Measurements from ENCODE around the gene DYNC1I1.

DNA sequence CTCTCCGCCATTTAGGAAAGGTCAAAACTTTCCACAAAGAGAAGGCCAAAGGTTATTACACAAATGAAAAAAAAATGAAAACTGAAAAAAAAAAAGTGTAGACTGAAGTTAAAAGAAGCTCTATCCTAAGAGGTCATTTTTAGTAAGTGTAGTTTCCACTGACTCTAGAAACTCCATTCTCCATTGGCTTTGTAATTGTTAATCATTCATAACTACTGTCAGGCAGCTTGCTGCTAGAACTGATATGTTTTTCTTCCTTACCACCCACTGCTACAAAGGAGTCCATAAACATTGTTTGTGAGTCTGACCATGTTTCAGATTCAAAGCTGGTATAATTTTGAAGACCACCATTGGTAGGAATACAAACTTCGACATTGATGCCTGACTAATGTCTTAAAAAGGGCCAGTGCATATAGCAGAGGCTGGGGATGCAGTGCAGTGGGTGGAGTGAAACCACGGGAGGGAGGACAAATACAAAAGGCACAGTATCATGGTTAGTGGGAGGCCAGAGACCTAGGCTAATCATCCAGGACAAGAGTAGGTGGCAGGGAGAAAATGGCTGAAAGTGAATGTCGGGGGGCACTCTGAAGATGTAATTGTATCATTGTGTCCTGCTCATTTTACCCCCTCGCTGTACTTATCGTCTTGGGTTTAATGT, 16.9 kb upstream of the DYNC1I1 start:
- TF ChIP-seq EZH2 (IDR thresholded peaks at IDR 0.05; ENCODE audit: borderline replicate concordance, low read depth, low read length, poor library complexity, severe bottlenecking), result no peak
- TF ChIP-seq, protein P1, sequence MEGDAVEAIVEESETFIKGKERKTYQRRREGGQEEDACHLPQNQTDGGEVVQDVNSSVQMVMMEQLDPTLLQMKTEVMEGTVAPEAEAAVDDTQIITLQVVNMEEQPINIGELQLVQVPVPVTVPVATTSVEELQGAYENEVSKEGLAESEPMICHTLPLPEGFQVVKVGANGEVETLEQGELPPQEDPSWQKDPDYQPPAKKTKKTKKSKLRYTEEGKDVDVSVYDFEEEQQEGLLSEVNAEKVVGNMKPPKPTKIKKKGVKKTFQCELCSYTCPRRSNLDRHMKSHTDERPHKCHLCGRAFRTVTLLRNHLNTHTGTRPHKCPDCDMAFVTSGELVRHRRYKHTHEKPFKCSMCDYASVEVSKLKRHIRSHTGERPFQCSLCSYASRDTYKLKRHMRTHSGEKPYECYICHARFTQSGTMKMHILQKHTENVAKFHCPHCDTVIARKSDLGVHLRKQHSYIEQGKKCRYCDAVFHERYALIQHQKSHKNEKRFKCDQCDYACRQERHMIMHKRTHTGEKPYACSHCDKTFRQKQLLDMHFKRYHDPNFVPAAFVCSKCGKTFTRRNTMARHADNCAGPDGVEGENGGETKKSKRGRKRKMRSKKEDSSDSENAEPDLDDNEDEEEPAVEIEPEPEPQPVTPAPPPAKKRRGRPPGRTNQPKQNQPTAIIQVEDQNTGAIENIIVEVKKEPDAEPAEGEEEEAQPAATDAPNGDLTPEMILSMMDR (conservative IDR thresholded peaks at IDR 0.05; ENCODE audit: low read depth, low read length), result no peak

Data from A673 (cell line).